Ramos (cell line): ENCODE measurements around the gene TRIM24.
"Not testable (repeated sequence)": the region's sequence is repeated elsewhere in the genome, so short reads cannot be mapped to it uniquely, and the experiment has no call there.

Experiments used
- in situ Hi-C: fragments of 300-500 bp; cut with MboI; formaldehyde crosslinking; loops from one replicate; pipeline ENCODE4 v1.14.3; 2022; ENCODE audit warnings: low sequenced_read_pairs; ENCODE audit not compliant: unreplicated experiment

The TRIM24 gene

DNA sequence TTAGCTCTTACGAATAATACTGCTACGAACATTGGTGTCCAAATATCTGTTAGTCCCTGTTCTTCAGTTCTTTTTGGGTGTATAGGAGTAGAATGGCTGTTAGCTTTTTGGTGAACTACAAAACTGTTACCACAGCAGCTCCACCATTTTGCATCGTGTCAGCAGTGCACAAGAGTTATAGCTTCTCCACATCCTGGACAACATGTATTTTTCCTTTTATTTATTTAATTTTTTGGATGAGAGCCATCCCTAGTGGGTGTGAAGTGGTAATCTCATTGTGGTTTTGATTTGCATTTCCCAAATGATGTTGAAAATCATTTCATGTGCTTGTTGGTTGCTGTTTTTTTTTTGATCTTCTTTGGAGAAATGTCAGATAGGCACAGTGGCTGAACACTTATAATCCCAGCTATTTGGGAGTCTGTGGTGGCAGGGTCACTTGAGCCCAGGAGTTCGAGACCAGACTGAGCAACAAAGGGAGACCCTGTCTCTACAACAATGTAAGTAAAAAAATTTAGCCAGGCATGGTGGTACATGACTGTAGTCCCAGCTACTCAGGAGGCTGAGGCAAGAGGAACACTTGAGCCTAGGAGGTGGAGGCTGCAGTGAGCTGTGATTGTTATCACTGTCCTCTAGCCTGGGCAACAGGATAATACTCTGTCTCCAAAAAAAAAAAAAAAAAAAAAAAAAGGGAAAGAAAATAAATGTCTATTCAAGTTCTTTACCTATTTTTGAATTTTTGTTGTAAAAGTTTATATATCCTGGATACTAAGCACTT is 31.7 kb downstream of the TRIM24 start:
- in situ Hi-C loops = no loop called here

DNA sequence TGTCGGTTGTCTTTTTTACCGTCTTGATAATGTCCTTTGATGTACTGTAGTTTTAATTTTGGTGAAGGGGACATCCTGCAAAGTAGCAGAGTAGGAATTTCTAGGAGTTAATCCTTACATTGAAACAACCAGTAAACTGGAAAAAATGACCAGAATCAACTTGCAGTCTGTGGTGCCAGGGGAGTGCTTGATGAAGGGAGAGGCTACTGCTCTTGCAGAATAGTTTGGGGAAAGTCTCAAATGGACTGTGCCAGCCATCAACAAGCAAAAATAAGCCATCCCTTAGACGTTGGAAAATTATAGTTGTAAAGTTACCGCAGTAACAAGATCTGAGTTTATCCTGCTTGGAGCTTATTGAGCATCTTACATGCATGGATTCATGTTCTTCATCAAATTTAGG is 32.4 kb downstream of the TRIM24 start:
- in situ Hi-C loops = no loop called here

DNA sequence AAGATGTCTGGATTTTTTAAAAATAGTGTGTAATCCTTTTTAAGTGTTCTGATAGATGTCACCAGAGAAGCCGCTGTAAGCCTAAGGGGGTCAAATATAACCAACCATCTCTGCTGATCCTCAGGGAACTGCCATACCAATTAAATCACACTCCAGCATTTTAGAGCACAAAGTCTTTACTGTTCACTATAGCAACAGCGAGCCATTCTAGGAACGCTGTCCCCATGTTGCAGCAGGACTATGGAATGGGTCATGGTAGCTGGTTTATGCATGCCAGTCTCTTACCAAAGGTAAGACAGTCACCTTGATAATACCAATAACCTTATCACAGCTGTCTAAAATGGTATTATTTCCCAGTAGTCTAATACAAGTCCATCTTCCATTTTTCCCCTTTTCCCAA is 33.5 kb downstream of the TRIM24 start:
- in situ Hi-C loops = no loop called here

DNA sequence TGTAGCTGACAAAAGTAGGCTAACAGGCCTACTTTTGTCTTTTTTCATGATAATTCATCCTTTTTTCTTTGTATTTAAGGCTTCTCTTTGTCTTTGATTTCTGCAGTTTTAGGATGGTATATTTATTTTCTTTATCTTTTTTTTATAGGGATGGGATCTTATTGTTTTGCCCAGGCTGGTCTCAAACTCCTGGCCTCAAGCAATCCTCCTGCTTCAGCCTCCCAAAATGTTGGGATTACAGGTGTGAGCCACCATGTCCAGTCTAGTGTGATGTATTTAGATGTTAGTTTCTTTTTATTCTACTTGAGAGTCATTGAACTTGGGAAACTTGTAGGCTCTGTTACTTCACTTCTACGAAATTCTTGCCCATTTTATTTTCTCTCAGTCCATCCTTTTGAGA is 35.4 kb downstream of the TRIM24 start:
- in situ Hi-C loops = no loop called here

DNA sequence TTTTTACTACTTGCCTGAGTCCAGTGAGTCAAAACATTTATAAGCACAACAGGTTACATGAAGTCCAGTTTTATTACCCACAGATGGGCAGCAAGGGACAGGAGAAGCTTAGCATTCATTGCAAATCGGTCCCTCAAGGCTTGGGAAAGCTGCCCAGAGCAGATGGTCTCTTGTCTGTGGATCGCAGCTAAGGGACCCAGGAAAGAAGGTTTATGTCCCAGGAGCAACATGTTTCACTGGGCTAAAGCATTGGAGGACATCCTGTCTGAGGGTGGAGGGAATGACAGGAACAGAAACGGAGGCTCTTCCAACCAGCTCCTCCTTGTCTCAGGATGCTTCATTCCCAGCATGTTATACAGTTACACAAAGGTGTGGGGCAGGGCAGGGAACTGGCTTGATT is 39.3 kb downstream of the TRIM24 start:
- in situ Hi-C loops = no loop called here

DNA sequence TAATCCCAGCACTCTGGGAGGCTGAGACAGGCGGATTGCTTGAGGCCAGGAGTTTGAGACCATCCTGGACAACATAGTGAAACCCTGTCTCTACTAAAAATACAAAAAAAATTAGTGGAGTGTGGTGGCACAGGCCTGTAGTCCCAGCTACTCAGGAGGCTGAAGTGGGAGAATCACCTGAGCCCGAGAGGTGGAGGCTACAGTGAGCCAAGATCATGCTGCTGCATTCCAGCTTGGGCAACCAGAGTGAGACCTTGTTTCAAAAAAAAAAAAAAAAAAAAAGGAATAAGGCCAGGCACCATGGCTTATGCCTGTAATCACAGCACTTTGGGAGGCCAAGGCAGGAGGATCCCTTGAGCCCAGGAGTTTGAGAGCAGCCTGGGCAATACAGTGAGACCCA is 40.2 kb downstream of the TRIM24 start:
- in situ Hi-C loops = not testable (repeated sequence)

DNA sequence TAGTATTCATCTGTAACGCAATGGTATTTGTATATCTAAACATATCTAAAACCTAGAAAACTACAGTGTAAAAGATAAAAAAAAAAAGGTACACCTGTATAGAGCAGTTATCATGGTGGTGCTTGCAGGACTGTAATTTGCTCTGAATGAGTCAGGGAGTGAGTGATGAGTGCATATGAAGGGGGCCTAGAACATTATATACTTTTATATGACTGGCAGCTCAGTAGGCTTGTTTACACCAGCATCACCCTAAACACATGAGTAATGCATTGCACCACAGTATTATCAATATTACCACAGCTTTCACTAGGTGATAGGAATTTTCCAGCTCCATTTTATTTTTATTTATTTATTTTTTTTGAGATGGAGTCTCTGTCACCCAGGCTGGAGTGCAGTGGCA is 40.8 kb downstream of the TRIM24 start:
- in situ Hi-C loops = no loop called here

DNA sequence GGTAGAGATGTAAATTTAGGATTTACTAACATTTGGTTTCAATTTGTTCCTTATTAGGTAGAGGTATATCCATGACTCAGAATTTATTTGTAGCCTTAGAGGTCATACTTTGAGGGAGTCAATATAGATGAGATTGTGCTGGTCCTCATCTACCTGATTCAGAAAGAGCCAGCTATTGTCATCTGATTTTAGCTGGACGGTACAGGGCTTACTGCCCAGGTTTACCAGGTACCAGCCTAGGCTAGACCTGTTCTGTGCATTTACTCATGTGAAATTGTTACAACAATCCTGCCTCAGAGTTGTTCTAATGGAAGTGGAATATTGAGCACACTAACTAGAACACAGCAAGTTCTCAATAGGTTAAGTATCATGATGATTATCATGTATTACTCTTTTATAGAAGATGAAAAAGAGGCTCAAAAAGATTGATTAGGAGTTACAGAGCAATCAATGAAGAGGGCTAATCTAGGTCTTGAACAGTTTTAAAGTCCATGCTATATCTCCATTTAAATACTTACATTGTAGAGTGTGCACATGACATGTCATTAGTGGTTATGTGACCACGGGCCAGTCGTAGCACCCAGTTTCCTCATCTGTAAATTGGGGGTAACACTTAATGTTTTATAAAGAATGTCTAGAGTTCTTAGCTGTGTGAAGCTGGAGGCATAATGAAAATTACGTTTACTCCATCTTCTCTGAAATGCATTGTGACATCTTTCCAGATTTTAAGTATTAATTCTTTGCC is 42.1 kb downstream of the TRIM24 start:
- in situ Hi-C loops = no loop called here

DNA sequence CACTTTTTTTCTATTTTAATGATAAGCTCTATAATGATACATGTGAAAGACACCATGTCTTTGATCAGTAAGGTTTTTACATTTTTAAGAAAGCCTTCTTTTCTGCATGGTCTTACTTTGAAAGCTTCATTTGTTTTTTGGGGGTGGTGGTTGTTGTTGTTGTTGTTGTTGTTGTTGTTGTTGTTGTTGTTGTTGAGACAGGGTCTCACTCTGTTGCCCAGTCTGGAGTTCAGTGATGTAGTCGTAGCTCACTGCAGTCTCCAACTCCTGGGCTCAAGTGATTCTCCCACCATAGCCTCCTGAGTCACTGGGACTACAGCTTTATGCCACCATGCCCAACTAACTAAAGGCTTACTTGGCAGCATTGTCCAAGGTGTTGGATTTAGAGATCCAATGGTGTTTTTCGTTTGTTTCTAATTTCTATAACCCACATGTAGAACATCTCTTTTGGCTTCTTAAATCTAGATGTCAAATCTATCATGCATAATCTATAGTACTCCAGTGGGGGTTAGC is 45.4 kb downstream of the TRIM24 start:
- in situ Hi-C loops = no loop called here

DNA sequence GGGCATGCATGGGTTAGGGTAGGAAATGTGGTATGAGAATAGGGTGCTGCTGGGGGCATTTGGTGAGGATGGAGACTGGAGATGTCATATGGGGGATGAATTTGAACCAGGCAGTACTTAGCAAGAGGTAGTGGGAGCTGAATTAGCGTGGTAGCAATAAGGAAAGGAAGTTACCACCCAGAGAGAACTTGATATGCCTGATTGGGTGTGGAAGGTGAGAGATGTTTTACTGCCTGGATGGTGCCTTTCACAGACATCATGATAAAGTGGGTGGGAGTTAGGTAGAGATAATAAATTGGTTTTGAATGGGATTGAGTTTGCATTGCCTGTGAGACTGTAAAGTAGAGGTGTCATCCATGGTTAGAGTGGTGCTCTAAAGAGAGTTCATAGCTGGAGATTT is 46.7 kb downstream of the TRIM24 start:
- in situ Hi-C loops = no loop called here

DNA sequence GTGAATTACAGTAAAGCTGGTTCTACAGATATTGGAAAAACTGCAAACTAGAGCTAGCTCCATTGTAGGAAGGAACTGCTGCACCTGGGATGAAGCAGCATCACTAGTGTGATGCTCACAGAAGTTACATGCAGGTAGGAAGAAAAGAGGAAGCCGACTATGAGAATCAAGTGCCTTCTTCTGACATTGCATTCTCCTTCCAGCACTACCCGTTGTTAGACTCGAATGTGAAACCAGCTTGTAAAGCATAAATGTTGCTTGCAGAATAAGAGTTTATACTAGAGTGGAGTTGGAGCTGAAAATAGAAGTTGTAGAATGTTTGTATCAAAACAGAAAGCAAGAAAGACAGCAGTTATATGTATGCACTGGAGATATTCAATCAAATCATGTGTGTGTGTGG is 49.9 kb downstream of the TRIM24 start:
- in situ Hi-C loops = no loop called here

DNA sequence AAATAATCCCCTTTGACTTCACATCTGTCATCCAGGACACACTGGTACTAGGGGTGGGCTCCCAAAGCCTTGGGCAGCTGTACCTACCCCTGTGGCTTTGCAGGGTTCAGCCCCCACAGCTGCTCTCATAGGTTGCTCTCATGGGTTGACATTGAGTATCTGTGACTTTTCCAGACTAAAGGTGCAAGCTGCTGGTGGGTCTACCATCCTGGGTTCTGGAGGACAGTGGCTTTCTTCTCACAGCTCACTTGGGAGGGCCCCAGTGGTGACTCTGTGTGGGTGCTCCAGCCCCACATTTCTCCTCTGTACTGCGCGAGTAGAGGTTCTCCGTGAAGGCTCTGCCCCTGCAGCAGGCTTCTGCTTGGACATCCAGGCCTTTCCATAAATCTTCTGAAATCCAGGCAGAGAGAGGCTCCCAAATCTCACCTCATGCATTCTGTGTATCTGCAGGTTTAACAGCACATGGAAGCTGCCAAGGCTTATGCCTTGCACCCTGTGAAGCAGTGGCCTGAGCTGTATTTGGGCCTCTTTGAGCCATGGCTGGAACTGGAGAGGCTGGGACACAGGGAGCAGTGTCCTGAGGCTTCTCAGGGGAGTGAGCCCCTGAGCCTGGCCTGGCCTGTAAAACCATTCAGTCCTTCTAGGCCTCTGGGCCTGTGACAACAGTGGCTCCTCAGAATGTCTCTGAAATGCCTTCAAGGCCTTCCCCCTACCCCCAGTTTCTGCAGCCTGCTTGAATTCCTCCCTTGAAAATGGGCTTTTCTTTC is 52.2 kb downstream of the TRIM24 start:
- in situ Hi-C loops = no loop called here

DNA sequence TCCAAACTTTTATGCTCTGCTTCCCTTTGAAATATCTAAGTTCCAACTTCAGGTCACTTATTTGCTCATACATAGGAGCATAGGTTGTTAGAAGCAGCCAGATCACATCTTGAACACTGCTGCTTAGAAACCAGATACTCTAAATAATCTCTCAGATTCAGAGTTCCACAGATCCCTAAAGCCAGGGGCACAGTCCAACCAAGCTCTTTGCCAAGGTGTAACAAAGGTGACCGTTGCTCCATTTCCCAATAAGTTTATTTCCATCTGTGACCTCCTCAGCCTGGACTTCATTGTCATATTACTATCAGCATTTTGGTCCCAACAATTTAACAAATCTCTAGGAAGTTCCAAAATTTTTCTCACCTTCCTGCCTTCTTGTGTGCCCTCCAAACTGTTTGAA is 52.8 kb downstream of the TRIM24 start:
- in situ Hi-C loops = no loop called here

DNA sequence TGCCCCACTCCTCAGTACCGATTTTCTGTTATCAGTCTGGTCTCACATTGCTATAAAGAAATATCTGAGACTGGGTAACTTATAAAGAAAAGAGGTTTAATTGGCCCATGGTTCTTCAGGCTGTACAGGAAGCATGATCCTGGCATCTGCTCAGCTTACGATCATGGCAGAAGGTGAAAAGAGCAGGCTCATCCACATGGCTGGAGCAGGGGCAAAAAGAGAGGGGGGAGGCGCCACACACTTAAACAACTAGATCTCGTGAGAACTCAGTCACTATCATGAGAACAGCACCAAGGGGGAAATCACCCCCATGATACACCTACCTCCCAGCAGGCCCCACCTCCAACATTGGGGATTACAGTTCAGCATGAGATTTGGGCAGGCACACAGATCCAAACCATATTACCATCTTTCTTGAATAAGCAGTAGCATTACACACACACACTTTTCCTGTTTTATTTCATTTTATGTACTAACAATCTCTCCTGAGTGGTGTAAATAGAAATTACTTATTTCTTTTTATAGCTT is 53.3 kb downstream of the TRIM24 start:
- in situ Hi-C loops = no loop called here

DNA sequence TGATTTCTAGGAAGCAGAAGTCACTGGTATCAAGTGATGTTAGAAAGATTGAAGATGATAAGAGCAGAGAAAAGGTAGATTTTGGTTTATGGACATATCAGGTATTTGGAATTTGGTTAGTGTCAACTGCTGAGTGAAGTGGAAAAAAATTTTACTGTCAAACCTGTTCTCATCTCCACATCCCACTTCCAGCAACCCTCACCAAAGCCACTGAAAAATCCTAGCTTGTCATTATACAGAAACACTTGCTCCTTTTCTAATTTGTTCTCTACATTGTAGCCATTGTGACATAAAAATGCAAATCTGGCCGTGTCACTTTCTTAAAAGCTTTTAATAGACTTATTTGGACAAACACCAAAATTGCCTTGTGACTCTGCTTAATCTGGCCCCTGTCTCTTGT is 54.0 kb downstream of the TRIM24 start:
- in situ Hi-C loops = no loop called here

DNA sequence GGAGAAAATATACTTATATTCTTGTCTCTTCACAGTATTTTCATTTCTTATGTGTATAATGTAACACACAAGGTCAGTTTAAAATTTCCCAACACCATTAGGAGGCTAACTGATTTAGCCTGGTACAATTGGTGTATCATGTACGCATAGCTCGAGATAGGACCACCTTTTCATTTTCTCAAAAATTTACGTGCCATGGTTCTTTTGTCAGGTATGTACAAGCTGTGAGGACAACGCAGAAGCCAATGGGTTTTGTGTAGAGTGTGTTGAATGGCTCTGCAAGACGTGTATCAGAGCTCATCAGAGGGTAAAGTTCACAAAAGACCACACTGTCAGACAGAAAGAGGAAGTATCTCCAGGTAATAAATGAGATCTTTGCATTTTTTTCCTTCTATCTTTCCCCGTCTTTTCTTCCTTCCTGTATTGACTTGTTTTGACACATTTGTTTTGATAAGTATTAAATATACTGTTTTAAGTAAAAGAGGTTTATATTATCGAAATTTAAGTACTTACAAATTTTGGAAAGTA is 55.0 kb downstream of the TRIM24 start:
- in situ Hi-C loops = no loop called here

DNA sequence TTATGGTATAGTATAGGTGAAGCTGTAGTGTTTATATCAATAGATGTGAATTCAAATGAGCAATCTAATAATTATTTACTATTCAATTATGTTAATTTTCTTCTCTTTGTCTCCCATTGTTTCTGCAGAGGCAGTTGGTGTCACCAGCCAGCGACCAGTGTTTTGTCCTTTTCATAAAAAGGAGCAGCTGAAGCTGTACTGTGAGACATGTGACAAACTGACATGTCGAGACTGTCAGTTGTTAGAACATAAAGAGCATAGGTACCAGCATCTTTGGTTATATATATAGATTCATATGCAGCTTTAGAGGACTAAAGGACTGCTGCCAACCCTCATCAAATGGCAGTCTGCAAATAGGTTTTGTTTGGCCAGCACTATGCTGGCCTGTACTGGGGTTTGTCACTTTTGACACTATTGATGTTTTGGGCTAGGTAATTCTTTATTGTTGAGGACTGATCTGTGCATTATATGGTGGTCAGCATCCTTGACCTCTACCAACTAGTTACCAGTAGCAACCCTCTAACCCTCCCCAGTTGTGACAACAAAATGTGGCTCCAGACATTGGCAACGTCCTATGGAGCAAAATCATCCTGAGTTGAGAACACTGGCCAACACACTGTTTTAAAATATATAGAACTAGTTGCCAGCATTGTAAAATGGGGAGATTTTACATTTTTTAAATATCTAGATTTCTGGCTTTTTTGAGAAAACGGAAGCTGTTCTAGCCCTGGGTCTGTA is 59.2 kb downstream of the TRIM24 start:
- in situ Hi-C loops = no loop called here

DNA sequence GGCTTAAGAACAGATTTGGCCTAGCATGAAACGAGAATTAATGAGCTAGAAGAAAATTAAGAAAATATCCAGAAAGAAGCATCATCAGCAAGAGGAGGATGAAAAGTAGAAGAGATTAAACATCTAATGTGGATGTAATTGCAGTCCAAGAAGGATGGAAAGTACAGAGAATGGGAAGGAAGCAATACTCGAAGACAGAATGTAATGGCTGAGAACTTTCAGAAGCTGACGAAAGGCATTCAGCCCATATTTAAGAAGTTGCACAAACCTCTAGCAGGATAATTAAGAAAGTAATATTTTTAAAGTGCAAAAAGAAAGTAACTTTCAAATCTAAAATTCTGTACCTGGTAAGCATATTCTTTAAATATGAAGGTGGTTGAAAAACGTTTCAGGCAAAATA is 60.7 kb downstream of the TRIM24 start:
- in situ Hi-C loops = no loop called here

DNA sequence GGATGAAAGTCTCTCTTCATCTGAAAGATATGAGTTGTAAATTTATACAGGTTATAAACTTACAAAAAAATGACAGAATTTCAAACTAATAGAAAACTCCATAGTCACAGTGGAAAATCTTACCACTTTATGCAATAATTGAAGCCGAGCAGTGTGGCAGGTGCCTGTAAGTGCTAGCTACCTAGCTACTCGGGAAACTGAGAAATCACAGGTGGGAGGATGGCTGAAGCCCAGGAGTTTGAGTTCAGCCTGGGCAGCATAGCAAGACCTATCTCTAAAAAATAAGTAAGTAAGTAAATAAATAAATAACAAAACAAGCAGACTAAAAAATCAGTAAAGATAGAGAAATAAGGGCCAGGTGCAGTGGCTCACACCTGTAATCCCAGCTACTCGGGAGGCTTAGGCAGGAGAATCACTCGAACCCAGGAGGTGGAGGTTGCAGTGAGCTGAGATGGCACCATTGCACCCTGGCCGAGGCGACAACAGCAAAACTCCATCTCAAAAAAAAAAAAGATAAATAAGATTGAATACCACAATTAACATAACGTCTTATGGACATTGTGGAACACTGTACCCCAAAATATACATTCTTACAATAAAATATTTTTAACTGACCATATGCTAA is 61.9 kb downstream of the TRIM24 start:
- in situ Hi-C loops = no loop called here
